HS-5 (cell line): Measurements from ENCODE around the gene MAN1C1.
"Not testable (repeated sequence)": the region's sequence is repeated elsewhere in the genome, so short reads cannot be mapped to it uniquely, and the experiment has no call there.

Experiments
- DNase-seq: peaks from one replicate; pipeline ENCODE4 v3.0.0-alpha.2; 2012; ENCODE audit warnings: low read depth

MAN1C1 gene

GRCh38 chr1:25583519-25584370 lies 32.8 kb upstream of the MAN1C1 start:
- DNase-seq: no peak

GRCh38 chr1:25586181-25586588 lies 30.4 kb upstream of the MAN1C1 start:
- no peak for DNase-seq

- DNase-seq: no peak
Measured at GRCh38 chr1:25587290-25587689, 29.3 kb upstream of the MAN1C1 start.

GRCh38 chr1:25588224-25588623 lies 28.4 kb upstream of the MAN1C1 start:
- DNase-seq: not testable (repeated sequence)

- DNase-seq: not testable (repeated sequence)
Measured at GRCh38 chr1:25588786-25589185, 27.8 kb upstream of the MAN1C1 start.

- DNase-seq: no peak
Measured at GRCh38 chr1:25590096-25590824, 26.3 kb upstream of the MAN1C1 start.

- no peak for DNase-seq
Measured at GRCh38 chr1:25593861-25594260, 22.7 kb upstream of the MAN1C1 start.

GRCh38 chr1:25594971-25595370 lies 21.6 kb upstream of the MAN1C1 start:
- no peak for DNase-seq

- DNase-seq: not testable (repeated sequence)
Measured at GRCh38 chr1:25596641-25597040, 19.9 kb upstream of the MAN1C1 start.

GRCh38 chr1:25598879-25599278 lies 17.7 kb upstream of the MAN1C1 start:
- DNase-seq: no peak

- DNase-seq: no peak
Measured at GRCh38 chr1:25599969-25600610, 16.5 kb upstream of the MAN1C1 start.

- DNase-seq: not testable (repeated sequence)
Measured at GRCh38 chr1:25600971-25601699, 15.5 kb upstream of the MAN1C1 start.

GRCh38 chr1:25603779-25604538 lies 12.6 kb upstream of the MAN1C1 start:
- DNase-seq: not testable (repeated sequence)

- no peak for DNase-seq
Measured at GRCh38 chr1:25607123-25607522, 9.5 kb upstream of the MAN1C1 start.

GRCh38 chr1:25608488-25609178 lies 8.0 kb upstream of the MAN1C1 start:
- DNase-seq: no peak

GRCh38 chr1:25609921-25610320 lies 6.7 kb upstream of the MAN1C1 start:
- DNase-seq: no peak

GRCh38 chr1:25610822-25611630 lies 5.6 kb upstream of the MAN1C1 start:
- no peak for DNase-seq

GRCh38 chr1:25611843-25612242 lies 4.7 kb upstream of the MAN1C1 start:
- no peak for DNase-seq

- DNase-seq: no peak
Measured at GRCh38 chr1:25612421-25612820, 4.2 kb upstream of the MAN1C1 start.

GRCh38 chr1:25613091-25613490 lies 3.5 kb upstream of the MAN1C1 start:
- no peak for DNase-seq
